GM19025 (cell line): Measurements from ENCODE around the gene KLHL13.
"Not testable (repeated sequence)": the region's sequence is repeated elsewhere in the genome, so short reads cannot be mapped to it uniquely, and the experiment has no call there.

Source experiments
- ATAC-seq: cut with Tn5 transposase; IDR thresholded peaks from one replicate; pipeline ENCODE4 v1.9.1; 2021; ENCODE audit warnings: mild to moderate bottlenecking, low read depth, moderate library complexity; ENCODE audit not compliant: unreplicated experiment

The KLHL13 gene

GRCh38 chrX:118088084-118088483 lies 28.5 kb downstream of the KLHL13 start:
- ATAC-seq, result no peak

GRCh38 chrX:118074196-118074595 lies 42.4 kb downstream of the KLHL13 start:
- no peak for ATAC-seq

- no peak for ATAC-seq
Observed at GRCh38 chrX:118066867-118067515, 49.6 kb downstream of the KLHL13 start.

GRCh38 chrX:118062817-118063615 lies 53.6 kb downstream of the KLHL13 start:
- no peak for ATAC-seq

- ATAC-seq, result no peak
Observed at GRCh38 chrX:118062048-118062789, 54.4 kb downstream of the KLHL13 start.

- no peak for ATAC-seq
Observed at GRCh38 chrX:118058924-118059323, 57.7 kb downstream of the KLHL13 start.

GRCh38 chrX:118056870-118057269 lies 59.7 kb downstream of the KLHL13 start:
- no peak for ATAC-seq

GRCh38 chrX:118049713-118050112 lies 66.9 kb downstream of the KLHL13 start:
- no peak for ATAC-seq

GRCh38 chrX:118047446-118048186 lies 69.0 kb downstream of the KLHL13 start:
- ATAC-seq, result no peak

- no peak for ATAC-seq
Observed at GRCh38 chrX:118039591-118039990, 77.0 kb downstream of the KLHL13 start.

- ATAC-seq, result no peak
Observed at GRCh38 chrX:118038614-118039365, 77.8 kb downstream of the KLHL13 start.

GRCh38 chrX:118026631-118027030 lies 90.0 kb downstream of the KLHL13 start:
- ATAC-seq, result no peak

GRCh38 chrX:118025226-118025625 lies 91.4 kb downstream of the KLHL13 start:
- ATAC-seq, result no peak

- ATAC-seq, result no peak
Observed at GRCh38 chrX:118024482-118024881, 92.1 kb downstream of the KLHL13 start.

- ATAC-seq, result no peak
Observed at GRCh38 chrX:118022753-118023152, 93.9 kb downstream of the KLHL13 start.

- ATAC-seq, result no peak
Observed at GRCh38 chrX:118016422-118016821, 100.2 kb downstream of the KLHL13 start.

- ATAC-seq, result not testable (repeated sequence)
Observed at GRCh38 chrX:118002417-118002816, 114.2 kb downstream of the KLHL13 start.

- no peak for ATAC-seq
Observed at GRCh38 chrX:118000518-118000917, 116.1 kb downstream of the KLHL13 start.

- no peak for ATAC-seq
Observed at GRCh38 chrX:117998171-117998570, 118.4 kb downstream of the KLHL13 start.

GRCh38 chrX:117996918-117997480 lies 119.6 kb downstream of the KLHL13 start:
- ATAC-seq, result no peak
